ENCODE data around the gene KRT35. TPM values are rescaled to one million over a fixed set of nuclear protein-coding genes. Genes with fewer than 3 reads are reported as not detected.

The KRT35 gene
- total RNA-seq, 2 experiments from 2014 or later, result not detected

DNA sequence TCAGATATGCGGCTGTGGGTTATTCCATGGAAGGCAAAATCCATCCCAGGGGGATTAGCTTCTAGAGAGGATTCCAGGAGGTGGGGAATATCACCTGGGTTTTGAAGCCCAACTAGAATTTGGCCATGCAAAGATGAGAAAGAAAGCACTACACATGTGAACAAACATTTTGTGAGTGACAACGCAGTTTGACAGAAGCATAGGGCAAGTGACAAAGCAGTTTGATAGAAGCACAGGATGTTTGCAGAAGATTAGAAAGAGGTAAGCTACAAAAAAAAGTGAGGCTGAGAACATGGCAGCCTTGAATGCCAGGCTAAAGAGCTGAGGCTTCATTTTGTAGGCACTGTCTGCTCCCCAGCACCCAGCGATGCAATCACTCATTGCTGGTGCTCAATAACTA lies 27.9 kb downstream of the KRT35 start:
- no peak overlapping the region for H3K27ac Mint-ChIP-seq
- Histone ChIP-seq H3K9me3 (ENCODE audit: control insufficient read depth in 1 of 2, insufficient read depth in 1 of 2, low read length in 2 of 2) (no peaks in the 10 kb centered on the region), H3K4me1 (ENCODE audit: insufficient read depth, low read length) (no peaks in the 10 kb centered on the region), H3K36me3 (ENCODE audit: insufficient read depth, low read length) (no peaks in the 10 kb centered on the region), H3K27me3 (ENCODE audit: control insufficient read depth in 1 of 2, insufficient read depth in 2 of 2, low read length in 2 of 2) (no peaks in the 10 kb centered on the region), H3K4me3 (ENCODE audit: low read length) (no peak overlapping the region), H3K27ac (ENCODE audit: low read depth in 1 of 2, low read length in 2 of 2) (no peak overlapping the region)
- H3K4me1 Mint-ChIP-seq (ENCODE audit: low read depth), result no peaks in the 10 kb centered on the region
- H3K27me3 Mint-ChIP-seq, result peaks cover 11% of the 10 kb centered on the region
- no peak overlapping the region for H3K4me3 Mint-ChIP-seq
- ChIA-PET POLR2A (no interaction called here), CTCF (no interaction called here)
- TF ChIP-seq, protein P1, sequence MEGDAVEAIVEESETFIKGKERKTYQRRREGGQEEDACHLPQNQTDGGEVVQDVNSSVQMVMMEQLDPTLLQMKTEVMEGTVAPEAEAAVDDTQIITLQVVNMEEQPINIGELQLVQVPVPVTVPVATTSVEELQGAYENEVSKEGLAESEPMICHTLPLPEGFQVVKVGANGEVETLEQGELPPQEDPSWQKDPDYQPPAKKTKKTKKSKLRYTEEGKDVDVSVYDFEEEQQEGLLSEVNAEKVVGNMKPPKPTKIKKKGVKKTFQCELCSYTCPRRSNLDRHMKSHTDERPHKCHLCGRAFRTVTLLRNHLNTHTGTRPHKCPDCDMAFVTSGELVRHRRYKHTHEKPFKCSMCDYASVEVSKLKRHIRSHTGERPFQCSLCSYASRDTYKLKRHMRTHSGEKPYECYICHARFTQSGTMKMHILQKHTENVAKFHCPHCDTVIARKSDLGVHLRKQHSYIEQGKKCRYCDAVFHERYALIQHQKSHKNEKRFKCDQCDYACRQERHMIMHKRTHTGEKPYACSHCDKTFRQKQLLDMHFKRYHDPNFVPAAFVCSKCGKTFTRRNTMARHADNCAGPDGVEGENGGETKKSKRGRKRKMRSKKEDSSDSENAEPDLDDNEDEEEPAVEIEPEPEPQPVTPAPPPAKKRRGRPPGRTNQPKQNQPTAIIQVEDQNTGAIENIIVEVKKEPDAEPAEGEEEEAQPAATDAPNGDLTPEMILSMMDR (IDR thresholded peaks at IDR 0.05), result no peak
- ATAC-seq (ENCODE audit: poor library complexity) (no peak), DNase-seq (no peak)
- intact Hi-C loops (cut with DNase I, micrococcal nuclease), result no loop called here
- no peaks in the 10 kb centered on the region for H3K9me3 Mint-ChIP-seq
- no peaks in the 10 kb centered on the region for H3K36me3 Mint-ChIP-seq (ENCODE audit: low read depth)

DNA sequence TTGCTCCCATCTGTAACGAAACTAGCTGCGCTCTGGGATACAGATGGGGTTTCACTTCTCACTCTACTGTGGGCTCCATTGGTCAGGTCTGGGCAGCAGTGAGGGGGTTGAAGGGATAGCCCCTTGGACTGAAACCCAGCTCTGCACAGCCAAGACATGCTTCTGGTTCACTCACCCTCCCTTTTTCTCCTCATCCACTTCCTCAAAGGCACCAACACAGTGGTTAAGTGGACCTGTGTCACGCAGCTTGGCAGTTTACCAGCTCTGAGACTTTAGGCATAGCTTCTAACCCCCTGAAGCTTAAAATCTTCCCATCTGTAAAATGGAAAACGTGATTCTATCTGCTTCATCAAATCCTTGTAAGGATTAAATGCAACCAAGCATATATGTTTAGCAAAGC lies 28.7 kb downstream of the KRT35 start:
- H3K36me3 Mint-ChIP-seq (ENCODE audit: low read depth), result no peaks in the 10 kb centered on the region
- Histone ChIP-seq H3K9me3 (ENCODE audit: control insufficient read depth in 1 of 2, insufficient read depth in 1 of 2, low read length in 2 of 2) (no peaks in the 10 kb centered on the region), H3K4me1 (ENCODE audit: insufficient read depth, low read length) (no peaks in the 10 kb centered on the region), H3K27ac (ENCODE audit: low read depth in 1 of 2, low read length in 2 of 2) (no peak overlapping the region), H3K36me3 (ENCODE audit: insufficient read depth, low read length) (no peaks in the 10 kb centered on the region), H3K4me3 (ENCODE audit: low read length) (no peak overlapping the region), H3K27me3 (ENCODE audit: control insufficient read depth in 1 of 2, insufficient read depth in 2 of 2, low read length in 2 of 2) (no peaks in the 10 kb centered on the region)
- DNase-seq (no peak), ATAC-seq (ENCODE audit: poor library complexity) (no peak)
- H3K9me3 Mint-ChIP-seq, result no peaks in the 10 kb centered on the region
- no peak overlapping the region for H3K4me3 Mint-ChIP-seq
- no peak overlapping the region for H3K27ac Mint-ChIP-seq
- intact Hi-C loops (cut with DNase I, micrococcal nuclease), result no loop called here
- TF ChIP-seq, protein P1 (IDR thresholded peaks at IDR 0.05), result no peak
- H3K27me3 Mint-ChIP-seq, result peaks cover 11% of the 10 kb centered on the region
- POLR2A ChIA-PET, result no interaction called here
- CTCF ChIA-PET, result no interaction called here
- no peaks in the 10 kb centered on the region for H3K4me1 Mint-ChIP-seq (ENCODE audit: low read depth)

DNA sequence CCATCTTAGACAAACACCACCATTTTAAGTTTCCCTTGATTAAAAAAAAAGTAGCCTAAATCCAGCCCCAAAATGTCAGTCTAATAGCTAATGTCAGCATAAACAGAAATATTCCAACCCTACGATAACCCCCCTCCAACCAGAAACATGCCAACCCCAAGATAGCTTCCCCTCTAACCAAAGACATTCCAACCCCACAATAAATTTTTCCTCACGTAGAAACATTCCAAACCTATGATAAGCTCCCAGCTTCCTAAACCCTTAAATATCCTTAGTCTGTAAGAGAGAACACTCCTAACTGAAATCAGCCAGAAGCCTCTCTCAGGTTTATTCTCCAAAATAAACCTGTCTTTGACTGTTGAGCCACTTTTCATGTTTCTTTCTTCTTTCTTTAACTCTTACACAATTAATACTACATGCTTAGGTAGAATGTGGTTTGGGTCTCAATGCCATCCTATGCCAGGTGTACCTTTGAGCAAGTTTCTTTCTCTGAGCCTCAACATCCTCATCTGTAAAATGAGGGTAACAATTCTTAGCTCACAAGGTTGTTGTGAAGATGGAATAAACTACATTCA lies 29.7 kb downstream of the KRT35 start:
- no peak for DNase-seq

More for the DNA sequence above, 29.7 kb downstream of the KRT35 start:
- Histone ChIP-seq H3K27me3 (ENCODE audit: control insufficient read depth in 1 of 2, insufficient read depth in 2 of 2, low read length in 2 of 2) (no peaks in the 10 kb centered on the region), H3K27ac (ENCODE audit: low read depth in 1 of 2, low read length in 2 of 2) (no peak overlapping the region), H3K4me3 (ENCODE audit: low read length) (no peak overlapping the region), H3K4me1 (ENCODE audit: insufficient read depth, low read length) (no peaks in the 10 kb centered on the region), H3K9me3 (ENCODE audit: control insufficient read depth in 1 of 2, insufficient read depth in 1 of 2, low read length in 2 of 2) (no peaks in the 10 kb centered on the region), H3K36me3 (ENCODE audit: insufficient read depth, low read length) (no peaks in the 10 kb centered on the region)
- peaks cover 15% of the 10 kb centered on the region for H3K27me3 Mint-ChIP-seq
- H3K9me3 Mint-ChIP-seq, result no peaks in the 10 kb centered on the region
- no peak overlapping the region for H3K27ac Mint-ChIP-seq
- no peak for ATAC-seq (ENCODE audit: poor library complexity)
- H3K4me1 Mint-ChIP-seq (ENCODE audit: low read depth), result no peaks in the 10 kb centered on the region
- POLR2A ChIA-PET, result no interaction called here
- no peaks in the 10 kb centered on the region for H3K36me3 Mint-ChIP-seq (ENCODE audit: low read depth)
- H3K4me3 Mint-ChIP-seq, result no peak overlapping the region
- intact Hi-C loops (cut with DNase I, micrococcal nuclease), result no loop called here
- CTCF ChIA-PET, result no interaction called here
- TF ChIP-seq, protein P1 (IDR thresholded peaks at IDR 0.05), result no peak

All from CD4-positive, alpha-beta T cell (primary cell).